ENCODE results near the gene RTL10.
A peak's percentile ranks its signal among the peaks of the same experiment; 100 is the strongest.

RTL10 gene

GRCh38 chr22:19855504-19856409, 1.1 kb upstream of the RTL10 start:
- H3K27ac ChIP-seq: peak overlapping the region; percentile 83
- H3K36me3 ChIP-seq: peaks cover 16% of the 10 kb centered on the region
- no peaks in the 10 kb centered on the region for H3K27me3 ChIP-seq
- no peak for TF ChIP-seq CTCF (IDR thresholded peaks at IDR 0.05)
- H3K4me3 ChIP-seq (ENCODE audit: low read depth in 1 of 2, low read length in 1 of 2): peak overlapping the region; percentile 76 to 90
- peaks cover 29 to 30% of the 10 kb centered on the region in 2 experiments for H3K4me1 ChIP-seq (ENCODE audit: control insufficient read depth in 1 of 2, insufficient read depth in 1 of 2, low read depth in 1 of 2, low read length in 1 of 2)
- H3K9me3 ChIP-seq: no peaks in the 10 kb centered on the region

- H3K27ac ChIP-seq: peak overlapping the region; percentile 83
- H3K4me3 ChIP-seq (ENCODE audit: low read depth in 1 of 2, low read length in 1 of 2): peak overlapping the region; percentile 76 to 90
- no peaks in the 10 kb centered on the region for H3K27me3 ChIP-seq
- no peak for TF ChIP-seq CTCF (IDR thresholded peaks at IDR 0.05)
- peaks cover 29 to 30% of the 10 kb centered on the region in 2 experiments for H3K4me1 ChIP-seq (ENCODE audit: control insufficient read depth in 1 of 2, insufficient read depth in 1 of 2, low read depth in 1 of 2, low read length in 1 of 2)
- H3K9me3 ChIP-seq: no peaks in the 10 kb centered on the region
- peaks cover 25% of the 10 kb centered on the region for H3K36me3 ChIP-seq
These were observed 546 bp downstream of the RTL10 start for GRCh38 chr22:19853879-19854777.

- Histone ChIP-seq H3K4me1 (ENCODE audit: control insufficient read depth in 1 of 2, insufficient read depth in 1 of 2, low read depth in 1 of 2, low read length in 1 of 2) (peaks cover 29 to 30% of the 10 kb centered on the region in 2 experiments), H3K27ac (no peak overlapping the region), H3K9me3 (no peaks in the 10 kb centered on the region), H3K36me3 (peaks cover 25% of the 10 kb centered on the region), H3K27me3 (no peaks in the 10 kb centered on the region), H3K4me3 (ENCODE audit: low read depth in 1 of 2, low read length in 1 of 2) (peak overlapping the region; percentile 76 to 90)
- no peak for TF ChIP-seq CTCF (IDR thresholded peaks at IDR 0.05)
These were observed 1.4 kb downstream of the RTL10 start for GRCh38 chr22:19853058-19853878.

- Histone ChIP-seq H3K36me3 (peaks cover 25% of the 10 kb centered on the region), H3K4me1 (ENCODE audit: control insufficient read depth in 1 of 2, insufficient read depth in 1 of 2, low read depth in 1 of 2, low read length in 1 of 2) (peaks cover 29 to 30% of the 10 kb centered on the region in 2 experiments), H3K4me3 (ENCODE audit: low read depth in 1 of 2, low read length in 1 of 2) (no peak overlapping the region), H3K9me3 (no peaks in the 10 kb centered on the region), H3K27ac (no peak overlapping the region), H3K27me3 (no peaks in the 10 kb centered on the region)
- no peak for TF ChIP-seq CTCF (IDR thresholded peaks at IDR 0.05)
These were observed 2.4 kb downstream of the RTL10 start for GRCh38 chr22:19852177-19852781.

Measured in neutrophil (primary cell).